Aorta (tissue), 5 donors: ENCODE data around the gene PDIA2. TPM values are rescaled to one million over a fixed set of nuclear protein-coding genes. Genes with fewer than 3 reads are reported as not detected.
A peak's percentile ranks its signal among the peaks of the same experiment; 100 is the strongest.
"Not testable (repeated sequence)": the region's sequence is repeated elsewhere in the genome, so short reads cannot be mapped to it uniquely, and the experiment has no call there.

Experiments
- ATAC-seq: fragments of 200-7000 bp; cut with Tn5 transposase; one replicate; pipeline ENCODE4 v1.9.1; 2022; ENCODE audit warnings: moderate library complexity; ENCODE audit not compliant: low FRiP score
- DNase-seq, 2 donors: peaks; one replicate each; pipeline ENCODE4 v3.0.0-alpha.2; 2020
- H3K27ac ChIP-seq, 2 donors: one replicate each; pipeline ENCODE4 v1.5.1; 2013; ENCODE audit warnings: low read length in 2 of 2, mild to moderate bottlenecking in 2 of 2, moderate library complexity in 2 of 2, control low read depth in 1 of 2, inconsistent platforms in 1 of 2, low read depth in 1 of 2
- H3K27me3 ChIP-seq, 2 donors: one replicate each; pipeline ENCODE4 v1.6.1; 2013; ENCODE audit warnings: control low read depth in 1 of 2, low read length in 1 of 2, mild to moderate bottlenecking in 1 of 2, moderate library complexity in 1 of 2; ENCODE audit not compliant: insufficient read depth in 2 of 2, control insufficient read depth in 1 of 2
- H3K36me3 ChIP-seq, 2 donors: one replicate each; pipeline ENCODE4 v1.6.1; 2013; ENCODE audit warnings: control low read depth in 1 of 2, low read length in 1 of 2, mild to moderate bottlenecking in 1 of 2; ENCODE audit not compliant: insufficient read depth in 2 of 2, control insufficient read depth in 1 of 2
- H3K4me1 ChIP-seq, 2 donors: one replicate each; pipeline ENCODE4 v1.6.1; 2013; ENCODE audit warnings: low read length in 2 of 2, control low read depth in 1 of 2, mild to moderate bottlenecking in 1 of 2, moderate library complexity in 1 of 2; ENCODE audit not compliant: insufficient read depth in 2 of 2, control insufficient read depth in 1 of 2
- H3K4me3 ChIP-seq, 2 donors: one replicate each; pipeline ENCODE4 v1.5.1; 2013; ENCODE audit warnings: low read length in 2 of 2, control low read depth in 1 of 2, mild to moderate bottlenecking in 1 of 2
- H3K9me3 ChIP-seq: one replicate; pipeline ENCODE4 v1.6.1; 2013; ENCODE audit warnings: mild to moderate bottlenecking, low read length; ENCODE audit not compliant: control insufficient read depth
- WGBS, 2 donors: extraction: QIAGEN DNeasy Blood & Tissue Kit; methylation state at CpG; one replicate each; pipeline ENCODE4 v1.1.7; 2013; 5-methylcytosine and 5-hydroxymethylcytosine counted together
- intact Hi-C, 2 donors: fragments of 100-400 bp; cut with DNase I; formaldehyde crosslinking; loops; one replicate each; pipeline versions ENCODE4 v1.14.2 to v1.15.0; 2022
- polyA plus RNA-seq, 2 donors: library from polyadenylated mRNA; stranded (reverse); fragments of 200-250 nt; gene quantifications; one replicate each; pipeline ENCODE4 v1.2.3, GENCODE V29; 2013
- total RNA-seq, 2 donors: library from RNA; stranded (reverse); fragmentation: NEBNext Ultra II Directional; extraction: Animal tissue kit (Norgen Biotek cat#: 25700); gene quantifications; one replicate each; pipeline ENCODE4 v1.2.1, GENCODE V29; 2021
- donor health status: healthy with polysubstance abuse.
- donor health status: Bipolar disorder and iron deficiency.
- donor health status: DM: no; HTN: no; CAD: no.
- donor health status: DM: no; HTN: no; CAD: no.
- donor health status: DM: yes; HTN: yes; CAD: no.

Gene PDIA2
- total and polyA plus RNA-seq, 4 donors, result 1.6 to 6.3 (median 5.3) TPM; not detected in 1

DNA sequence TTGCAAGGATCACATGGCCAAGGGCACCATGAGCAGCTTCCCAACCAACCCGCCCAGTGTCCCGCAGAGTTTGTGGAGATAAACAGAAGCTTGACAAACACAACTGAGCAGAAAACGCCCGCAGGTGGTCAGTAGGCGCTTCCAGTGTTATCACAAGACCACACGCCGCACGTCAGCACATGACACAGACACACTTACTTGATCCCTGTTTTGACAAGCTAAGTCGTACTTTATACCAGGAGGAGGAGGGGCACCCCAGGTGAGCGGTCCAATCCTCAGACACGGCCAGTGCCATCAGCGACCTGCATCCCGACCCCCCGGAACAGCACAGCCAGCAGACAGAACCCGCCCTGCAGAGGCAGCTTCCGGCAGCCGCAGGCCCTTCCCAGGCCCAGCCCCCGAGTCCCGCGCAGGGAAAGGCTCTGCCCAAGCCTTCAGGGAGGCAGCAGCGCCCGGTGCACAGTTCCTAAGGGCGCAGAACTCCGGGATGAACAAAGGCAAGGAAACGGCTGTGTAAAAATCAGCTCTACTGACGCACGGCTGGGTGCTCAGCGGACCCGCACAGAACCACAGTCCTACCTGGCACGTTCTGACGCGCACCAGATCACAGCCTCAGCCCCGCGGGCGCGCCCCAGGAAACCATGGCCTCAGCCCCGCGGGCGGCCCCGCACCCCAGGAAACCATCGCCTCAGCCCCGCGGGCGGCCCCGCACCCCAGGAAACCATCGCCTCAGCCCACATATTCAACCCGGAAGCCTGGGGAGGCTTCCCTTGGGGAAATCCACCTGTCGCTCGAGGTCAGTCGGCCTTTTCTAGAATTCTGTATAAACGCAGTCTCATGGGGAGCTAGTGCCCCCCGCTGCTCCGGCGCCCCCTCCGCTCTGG lies 41.7 kb downstream of the PDIA2 start:
- intact Hi-C loops, result no loop called here
- peak in 1 of 2 donors; percentile 74 for DNase-seq
- no peak overlapping the region for H3K27ac ChIP-seq
- no peaks in the 10 kb centered on the region for H3K9me3 ChIP-seq
- WGBS, 2 donors, result 77 to 81% methylated on average over 55 of the region's 55 CpGs
- H3K27me3 ChIP-seq, result no peaks in the 10 kb centered on the region
- H3K4me1 ChIP-seq, result no peaks in the 10 kb centered on the region
- no peak overlapping the region for H3K4me3 ChIP-seq
- ATAC-seq, result no peak
- H3K36me3 ChIP-seq, result no peaks in the 10 kb centered on the region

DNA sequence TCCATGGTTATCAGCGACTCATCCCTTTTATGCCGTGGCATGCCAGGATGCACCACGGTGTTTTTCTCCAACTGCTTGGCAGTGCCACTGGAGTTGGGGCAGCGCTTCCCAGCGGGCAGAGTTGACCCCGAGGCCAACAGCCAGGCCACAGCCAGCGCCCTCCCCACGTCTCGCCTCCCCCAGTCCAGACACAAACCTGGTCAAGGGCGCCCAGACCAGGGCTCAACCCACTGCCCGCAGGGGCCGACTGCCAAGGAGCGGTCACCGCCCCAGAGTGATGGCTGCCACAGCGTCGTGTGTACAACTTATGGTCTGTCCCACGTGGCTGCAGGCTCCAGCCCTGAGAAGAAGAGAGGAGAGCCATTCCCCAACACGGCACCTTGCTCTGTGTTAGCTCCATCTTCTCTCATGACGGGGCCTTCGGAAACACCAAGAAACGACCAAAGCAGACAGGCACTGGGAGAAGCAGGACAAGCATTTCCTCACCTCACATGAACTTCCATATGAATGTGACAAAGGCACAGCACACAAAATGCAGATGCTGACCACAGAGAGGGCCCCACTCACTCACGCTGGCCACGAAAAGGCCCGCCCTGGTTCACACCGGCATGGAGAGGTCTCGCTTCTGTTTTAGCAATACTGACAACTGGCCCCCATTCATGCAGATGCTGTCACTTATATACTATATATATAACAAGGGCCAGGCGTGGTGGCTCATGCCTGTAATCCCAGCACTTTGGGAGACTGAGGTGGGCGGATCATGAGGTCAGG lies 42.6 kb downstream of the PDIA2 start:
- H3K27me3 ChIP-seq, result no peaks in the 10 kb centered on the region
- intact Hi-C loops, result no loop called here
- DNase-seq (no peak), ATAC-seq (no peak)
- H3K36me3 ChIP-seq, result no peaks in the 10 kb centered on the region
- H3K4me3 ChIP-seq, result no peak overlapping the region
- H3K4me1 ChIP-seq, result no peaks in the 10 kb centered on the region
- H3K27ac ChIP-seq, result no peak overlapping the region
- H3K9me3 ChIP-seq, result no peaks in the 10 kb centered on the region
- whole genome bisulfite sequencing, 2 donors, result 92% methylated on average over 28 of the region's 28 CpGs

DNA sequence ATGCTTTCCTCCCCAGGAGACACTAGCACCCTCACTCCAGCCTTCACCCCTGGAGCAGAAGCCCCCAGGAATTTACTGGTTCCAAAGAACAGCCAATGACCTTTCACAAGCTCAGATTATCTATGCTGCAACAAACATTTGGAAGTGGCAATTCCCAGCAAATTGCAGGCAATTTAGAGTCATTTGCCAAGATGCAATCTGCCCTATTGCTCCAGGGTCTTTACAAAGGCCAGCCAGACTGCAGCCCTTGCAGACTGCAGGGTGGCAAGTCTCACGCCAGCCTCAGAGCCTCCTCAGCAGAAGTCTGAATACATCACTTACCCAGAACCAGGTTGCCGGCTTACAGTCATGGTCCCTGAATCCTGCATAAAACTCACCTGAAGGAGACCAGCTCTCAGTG lies 47.8 kb downstream of the PDIA2 start:
- Histone ChIP-seq H3K9me3 (no peaks in the 10 kb centered on the region), H3K4me1 (no peaks in the 10 kb centered on the region), H3K27ac (no peak overlapping the region), H3K27me3 (no peaks in the 10 kb centered on the region), H3K36me3 (no peaks in the 10 kb centered on the region), H3K4me3 (no peak overlapping the region)
- intact Hi-C loops, result loop anchor here in 1 of 2 donors (10.0 kb wide), 1 partner anchor 86 kb away; no protein-coding TSS in a partner anchor
- ATAC-seq, result no peak
- 76 to 83% methylated on average over 2 of the region's 2 CpGs for WGBS, 2 donors
- no peak for DNase-seq

DNA sequence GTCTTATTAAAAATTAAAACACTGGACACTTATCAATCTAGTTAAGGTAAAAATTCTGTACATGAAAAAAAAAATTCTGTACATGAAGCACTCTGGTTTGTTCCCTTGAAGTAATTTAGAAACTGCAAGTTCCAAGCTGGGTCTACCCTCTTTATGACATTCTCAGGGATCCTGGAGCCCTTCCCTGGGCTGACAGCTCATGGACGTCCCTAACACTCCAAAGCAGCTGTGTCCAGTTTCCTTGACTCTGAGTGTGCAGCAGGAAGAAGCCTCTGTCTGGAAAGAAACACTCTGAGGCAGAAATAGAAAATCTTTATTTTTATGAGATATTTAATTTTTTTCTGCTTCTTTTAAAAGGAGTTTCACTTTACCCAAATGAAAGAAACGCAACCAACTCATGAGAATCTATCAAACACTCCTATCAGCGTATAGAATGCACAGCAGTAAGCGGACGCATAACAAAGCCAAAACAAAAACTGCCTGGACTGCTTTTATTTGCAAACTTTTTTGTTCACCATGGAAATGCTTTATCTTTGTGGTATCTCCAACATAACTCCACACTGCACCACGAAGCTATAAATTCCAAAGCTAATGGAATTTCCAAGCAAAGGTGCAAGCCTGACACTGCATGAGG lies 48.3 kb downstream of the PDIA2 start:
- intact Hi-C loops, result loop anchor here in 1 of 2 donors (10.0 kb wide), 1 partner anchor 86 kb away; no protein-coding TSS in a partner anchor
- not testable (repeated sequence) for H3K36me3 ChIP-seq, H3K9me3 ChIP-seq, H3K4me1 ChIP-seq, H3K27me3 ChIP-seq, H3K4me3 ChIP-seq, ATAC-seq, DNase-seq, H3K27ac ChIP-seq
- WGBS, 2 donors, result 70 to 73% methylated on average over 5 to 6 of the region's 6 CpGs

DNA sequence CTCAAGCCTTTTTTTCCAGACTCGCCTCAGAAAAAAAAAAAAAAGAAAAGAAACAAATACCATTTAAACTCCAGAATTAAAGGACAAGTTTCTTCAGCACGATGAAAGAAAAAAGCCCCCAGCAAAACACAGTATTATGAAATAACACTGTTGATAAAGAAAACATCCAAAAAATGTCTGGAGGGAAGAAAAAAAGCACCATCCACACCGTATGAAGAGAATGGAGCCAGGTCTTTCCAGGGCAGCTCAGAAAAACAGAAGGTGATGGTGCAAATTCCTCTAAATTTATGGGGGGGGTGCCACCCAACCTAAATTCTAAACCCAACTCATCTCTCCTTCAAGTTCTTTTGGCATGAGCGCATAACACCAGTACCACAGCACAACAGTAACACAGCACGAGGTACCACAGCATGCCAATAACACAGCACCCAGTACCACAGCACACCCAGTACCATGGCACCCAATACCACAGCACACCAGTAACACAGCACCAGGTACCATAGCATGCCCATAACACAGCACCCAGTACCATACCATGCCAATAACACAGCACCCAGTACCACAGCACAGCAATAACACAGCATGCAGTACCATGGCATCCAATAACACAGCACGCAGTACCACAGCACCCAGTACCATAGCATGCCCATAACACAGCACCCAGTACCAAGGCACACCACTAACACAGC lies 50.6 kb downstream of the PDIA2 start:
- Histone ChIP-seq H3K4me3 (no peak overlapping the region), H3K27ac (no peak overlapping the region), H3K9me3 (no peaks in the 10 kb centered on the region), H3K4me1 (no peaks in the 10 kb centered on the region), H3K36me3 (no peaks in the 10 kb centered on the region), H3K27me3 (no peaks in the 10 kb centered on the region)
- ATAC-seq, result no peak
- DNase-seq, result no peak
- intact Hi-C loops, result loop anchor here in 1 of 2 donors (10.0 kb wide), 1 partner anchor 89 kb away; no protein-coding TSS in a partner anchor
- WGBS, 2 donors, result 41 to 44% methylated on average over 6 of the region's 6 CpGs

DNA sequence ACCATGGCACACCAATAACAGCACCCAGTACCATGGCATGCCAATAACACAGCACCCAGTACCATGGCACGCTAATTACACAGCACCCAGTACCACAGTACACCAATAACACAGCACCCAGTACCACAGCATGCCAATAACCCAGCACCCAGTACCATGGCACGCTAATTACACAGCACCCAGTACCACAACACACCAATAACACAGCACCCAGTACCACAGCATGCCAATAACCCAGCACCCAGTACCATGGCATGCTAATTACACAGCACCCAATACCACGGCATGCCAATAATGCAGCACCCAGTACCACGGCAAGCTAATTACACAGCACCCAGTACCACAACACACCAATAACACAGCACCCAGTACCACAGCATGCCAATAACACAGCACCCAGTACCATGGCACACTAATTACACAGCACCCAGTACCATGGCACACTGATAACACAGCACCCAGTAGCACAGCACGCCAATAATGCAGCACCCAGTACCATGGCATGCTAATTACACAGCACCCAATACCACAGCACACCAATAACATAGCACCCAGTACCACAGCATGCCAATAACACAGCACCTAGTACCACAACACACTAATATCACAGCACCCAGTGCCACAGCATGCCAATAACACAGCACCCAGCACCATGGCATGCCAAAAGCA lies 51.3 kb downstream of the PDIA2 start:
- H3K27ac ChIP-seq, DNase-seq, H3K4me1 ChIP-seq, H3K36me3 ChIP-seq, H3K4me3 ChIP-seq, H3K27me3 ChIP-seq, ATAC-seq, H3K9me3 ChIP-seq: not testable (repeated sequence)
- 97 to 99% methylated on average over 5 of the region's 5 CpGs for WGBS, 2 donors
- intact Hi-C loops, result loop anchor here in 1 of 2 donors (10.0 kb wide), 1 partner anchor 89 kb away; no protein-coding TSS in a partner anchor

DNA sequence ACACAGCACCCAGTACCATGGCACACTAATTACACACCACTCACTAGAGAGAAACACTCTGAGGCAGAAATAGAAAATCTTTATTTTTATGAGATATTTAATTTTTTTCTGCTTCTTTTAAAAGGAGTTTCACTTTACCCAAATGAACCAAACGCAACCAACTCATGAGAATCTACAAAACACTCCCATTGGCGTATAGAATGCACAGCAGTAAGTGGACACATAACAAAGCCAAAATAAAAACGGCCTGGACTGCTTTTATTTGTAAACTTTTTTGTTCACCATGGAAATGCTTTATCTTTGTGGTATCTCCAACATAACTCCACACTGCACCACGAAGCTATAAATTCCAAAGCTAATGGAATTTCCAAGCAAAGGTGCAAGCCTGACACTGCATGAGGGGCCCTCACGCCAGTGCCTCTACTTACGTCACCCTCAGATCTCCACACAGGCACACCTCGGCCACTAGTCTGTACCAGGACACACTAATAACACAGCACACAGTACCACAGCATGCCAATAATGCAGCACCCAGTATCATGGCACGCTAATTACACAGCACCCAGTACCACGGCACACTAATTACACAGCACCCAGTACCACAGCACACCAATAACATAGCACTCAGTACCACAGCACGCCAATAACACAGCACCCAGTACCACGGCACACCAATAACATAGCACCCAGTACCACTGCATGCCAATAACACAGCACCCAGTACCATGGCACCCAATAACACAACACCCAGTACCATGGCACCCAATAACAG lies 52.1 kb downstream of the PDIA2 start:
- not testable (repeated sequence) for ATAC-seq, H3K9me3 ChIP-seq, H3K27me3 ChIP-seq, H3K4me1 ChIP-seq, H3K27ac ChIP-seq, DNase-seq, H3K4me3 ChIP-seq, H3K36me3 ChIP-seq
- WGBS, 2 donors, result 83 to 87% methylated on average over 11 of the region's 11 CpGs
- intact Hi-C loops, result loop anchor here in 1 of 2 donors (10.0 kb wide), 1 partner anchor 90 kb away; no protein-coding TSS in a partner anchor
